ENCODE data around the gene UNC80. TPM values are rescaled to one million over a fixed set of nuclear protein-coding genes. Genes with fewer than 3 reads are reported as not detected.
"Not testable (repeated sequence)": the region's sequence is repeated elsewhere in the genome, so short reads cannot be mapped to it uniquely, and the experiment has no call there.

Gene UNC80
- total and polyA plus RNA-seq, 12 donors = 3.0 to 20.2 (median 6.3) TPM

DNA sequence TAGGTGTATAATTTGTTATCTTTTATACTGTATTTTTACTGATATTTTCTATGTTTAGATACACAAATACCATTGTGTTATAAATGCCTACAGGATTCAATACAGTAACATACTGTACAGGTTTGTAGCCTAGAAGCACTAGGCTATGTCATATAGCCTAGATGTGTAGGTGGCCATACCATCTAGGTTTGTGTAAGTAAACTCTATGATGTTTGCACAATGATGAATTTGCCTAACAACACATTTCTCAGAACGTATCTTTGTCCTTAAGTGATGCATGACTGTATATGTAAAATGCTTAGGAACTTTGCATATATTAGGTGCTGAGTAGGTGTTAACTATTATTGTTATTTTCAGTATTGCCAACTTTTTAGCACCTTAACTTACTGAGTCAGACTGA is 17.3 kb downstream of the UNC80 start:
- no peaks in the 10 kb centered on the region for H3K36me3 ChIP-seq (replicated peaks in 1 of 2)
- H3K27ac ChIP-seq = no peak overlapping the region
- no peaks in the 10 kb centered on the region for H3K9me3 ChIP-seq (replicated peaks in 1 of 3)
- H3K4me1 ChIP-seq (replicated peaks in 1 of 2) = no peaks in the 10 kb centered on the region
- TF ChIP-seq, protein P1, sequence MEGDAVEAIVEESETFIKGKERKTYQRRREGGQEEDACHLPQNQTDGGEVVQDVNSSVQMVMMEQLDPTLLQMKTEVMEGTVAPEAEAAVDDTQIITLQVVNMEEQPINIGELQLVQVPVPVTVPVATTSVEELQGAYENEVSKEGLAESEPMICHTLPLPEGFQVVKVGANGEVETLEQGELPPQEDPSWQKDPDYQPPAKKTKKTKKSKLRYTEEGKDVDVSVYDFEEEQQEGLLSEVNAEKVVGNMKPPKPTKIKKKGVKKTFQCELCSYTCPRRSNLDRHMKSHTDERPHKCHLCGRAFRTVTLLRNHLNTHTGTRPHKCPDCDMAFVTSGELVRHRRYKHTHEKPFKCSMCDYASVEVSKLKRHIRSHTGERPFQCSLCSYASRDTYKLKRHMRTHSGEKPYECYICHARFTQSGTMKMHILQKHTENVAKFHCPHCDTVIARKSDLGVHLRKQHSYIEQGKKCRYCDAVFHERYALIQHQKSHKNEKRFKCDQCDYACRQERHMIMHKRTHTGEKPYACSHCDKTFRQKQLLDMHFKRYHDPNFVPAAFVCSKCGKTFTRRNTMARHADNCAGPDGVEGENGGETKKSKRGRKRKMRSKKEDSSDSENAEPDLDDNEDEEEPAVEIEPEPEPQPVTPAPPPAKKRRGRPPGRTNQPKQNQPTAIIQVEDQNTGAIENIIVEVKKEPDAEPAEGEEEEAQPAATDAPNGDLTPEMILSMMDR (IDR thresholded peaks at IDR 0.05) = no peak
- no peak for TF ChIP-seq POLR2A (IDR thresholded peaks at IDR 0.05)
- intact Hi-C loops (cut with DNase I) = no loop called here
- DNase-seq = no peak
- 72 to 93% (median 81%) methylated on average over 1 of the region's 1 CpG for WGBS, 4 donors
- H3K27me3 ChIP-seq = no peaks in the 10 kb centered on the region
- no peak overlapping the region for H3K4me3 ChIP-seq

DNA sequence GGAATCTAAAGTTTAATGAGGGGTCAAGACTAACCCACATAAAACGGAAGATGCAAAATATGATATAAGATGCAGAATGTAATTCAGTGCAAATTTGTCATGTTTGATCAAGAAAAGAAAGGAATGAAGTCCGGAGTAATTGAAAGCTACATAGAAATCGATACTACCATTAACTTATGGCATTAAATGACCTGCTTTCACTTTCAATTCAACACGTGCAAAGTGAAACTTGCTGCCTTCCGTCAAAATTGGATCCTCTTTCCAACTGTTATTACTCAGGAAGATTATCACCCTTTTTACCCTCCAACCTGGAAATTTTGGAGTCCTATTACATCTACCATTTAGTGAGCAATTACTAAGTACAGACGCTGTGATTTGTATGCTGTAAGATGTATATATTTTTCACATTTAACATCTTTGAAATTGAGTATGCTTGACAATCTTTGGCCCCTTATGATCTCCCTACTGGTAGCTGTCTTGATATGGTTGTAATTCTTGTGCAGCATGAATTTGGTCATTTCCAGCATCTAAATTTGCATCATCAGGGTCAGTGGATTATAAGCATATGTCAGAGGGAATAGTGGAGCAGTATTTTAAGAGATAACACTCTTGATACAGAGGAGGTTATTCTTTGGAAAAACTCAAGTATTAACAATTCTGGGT is 18.6 kb downstream of the UNC80 start:
- no peaks in the 10 kb centered on the region for H3K9me3 ChIP-seq (replicated peaks in 1 of 3)
- peak overlapping the region in 1 of 4 donors; percentile 44 for H3K4me3 ChIP-seq
- WGBS, 4 donors = 51 to 59% (median 55%) methylated on average over 6 of the region's 6 CpGs
- H3K27me3 ChIP-seq = no peaks in the 10 kb centered on the region
- DNase-seq = no peak
- no peaks in the 10 kb centered on the region for H3K36me3 ChIP-seq (replicated peaks in 1 of 2)
- no peak for TF ChIP-seq POLR2A (IDR thresholded peaks at IDR 0.05)
- TF ChIP-seq, protein P1 (IDR thresholded peaks at IDR 0.05) = no peak
- intact Hi-C loops (cut with DNase I) = no loop called here
- H3K4me1 ChIP-seq (replicated peaks in 1 of 2) = no peaks in the 10 kb centered on the region
- H3K27ac ChIP-seq = no peak overlapping the region

DNA sequence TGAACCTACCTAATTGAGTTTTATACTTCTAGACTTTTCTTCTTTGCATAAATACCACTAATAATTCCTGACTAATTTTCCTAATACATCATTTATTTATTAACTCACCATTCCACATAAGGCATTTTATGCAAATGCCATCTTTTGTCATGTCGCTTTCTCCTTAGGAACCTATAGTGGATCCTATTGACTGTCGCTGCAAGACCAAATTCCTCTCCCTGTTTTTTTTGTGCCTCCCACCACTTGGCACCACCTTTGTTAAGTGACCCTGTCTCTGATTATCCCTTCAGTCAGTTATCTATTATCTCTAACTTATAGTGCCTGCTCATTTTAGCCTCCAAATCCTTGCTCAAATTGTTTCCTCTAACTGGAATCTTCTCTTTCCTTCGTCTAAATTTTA is 19.5 kb downstream of the UNC80 start:
- H3K4me1 ChIP-seq (replicated peaks in 1 of 2) = no peaks in the 10 kb centered on the region
- 86 to 90% (median 88%) methylated on average over 3 of the region's 3 CpGs for WGBS, 4 donors
- no peak for DNase-seq
- no peaks in the 10 kb centered on the region for H3K27me3 ChIP-seq
- H3K4me3 ChIP-seq = no peak overlapping the region
- intact Hi-C loops (cut with DNase I) = no loop called here
- H3K36me3 ChIP-seq (replicated peaks in 1 of 2) = no peaks in the 10 kb centered on the region
- H3K27ac ChIP-seq = no peak overlapping the region
- TF ChIP-seq, protein P1 (IDR thresholded peaks at IDR 0.05) = no peak
- no peak for TF ChIP-seq POLR2A (IDR thresholded peaks at IDR 0.05)
- H3K9me3 ChIP-seq (replicated peaks in 1 of 3) = no peaks in the 10 kb centered on the region

DNA sequence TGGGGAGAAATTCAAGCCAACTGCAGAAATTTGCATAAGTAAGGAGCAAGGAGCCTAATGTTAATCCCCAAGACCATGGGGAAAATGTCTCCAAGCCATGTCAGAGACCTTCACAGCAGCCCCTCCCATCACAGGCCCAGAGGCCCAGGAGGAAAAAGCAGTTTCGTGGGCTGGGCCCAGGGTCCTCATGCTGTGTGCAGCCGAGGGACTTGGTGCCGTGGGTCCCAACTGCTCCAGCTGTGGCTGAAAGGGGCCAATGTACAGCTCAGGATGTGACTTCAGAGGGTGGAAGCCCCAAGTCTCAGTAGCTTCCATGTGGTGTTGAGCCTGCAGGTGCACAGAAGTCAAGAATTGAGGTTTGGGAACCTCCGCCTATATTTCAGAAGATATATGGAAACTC is 23.8 kb downstream of the UNC80 start:
- intact Hi-C loops (cut with DNase I); H3K36me3 ChIP-seq (replicated peaks in 1 of 2); H3K27ac ChIP-seq; DNase-seq; H3K4me1 ChIP-seq (replicated peaks in 1 of 2); H3K4me3 ChIP-seq; H3K27me3 ChIP-seq; H3K9me3 ChIP-seq (replicated peaks in 1 of 3): not testable (repeated sequence)
- WGBS, 4 donors = 90 to 95% (median 93%) methylated on average over 1 to 4 of the region's 4 CpGs; no CpG with 5 or more reads in 1 of the 4 donors

DNA sequence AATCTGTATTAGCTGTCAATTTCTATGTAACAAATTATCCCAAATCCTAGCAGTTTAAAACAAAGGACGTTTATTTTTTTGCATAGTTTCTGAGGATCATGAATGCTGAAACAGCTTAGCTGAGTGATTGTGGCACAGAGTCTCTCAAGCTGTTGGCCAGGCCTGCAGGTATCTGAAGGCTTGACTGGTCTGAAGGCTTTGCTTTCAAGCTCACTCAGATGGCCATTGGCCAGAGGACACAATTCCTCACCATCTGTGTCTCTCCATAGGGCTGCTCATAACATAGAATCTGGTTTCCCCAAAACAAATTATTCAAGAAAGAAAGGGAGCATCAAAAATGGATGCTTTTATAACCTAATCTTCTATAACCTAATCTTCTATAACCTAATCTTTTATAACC is 33.7 kb downstream of the UNC80 start:
- TF ChIP-seq POLR2A (IDR thresholded peaks at IDR 0.05) = no peak
- TF ChIP-seq, protein P1 (IDR thresholded peaks at IDR 0.05) = no peak
- no peak overlapping the region for H3K27ac ChIP-seq

More for the DNA sequence above, 33.7 kb downstream of the UNC80 start:
- no peak for DNase-seq
- no peaks in the 10 kb centered on the region for H3K9me3 ChIP-seq (replicated peaks in 1 of 3)
- no peaks in the 10 kb centered on the region for H3K27me3 ChIP-seq
- no peaks in the 10 kb centered on the region for H3K36me3 ChIP-seq (replicated peaks in 1 of 2)
- H3K4me3 ChIP-seq = no peak overlapping the region
- WGBS, 4 donors = 56 to 85% (median 72%) methylated on average over 1 of the region's 1 CpG
- intact Hi-C loops (cut with DNase I) = no loop called here
- no peaks in the 10 kb centered on the region for H3K4me1 ChIP-seq (replicated peaks in 1 of 2)

Measured in adrenal gland (tissue), 12 donors.